ENCODE measurements around the gene CDH4. TPM values are rescaled to one million over a fixed set of nuclear protein-coding genes. Genes with fewer than 3 reads are reported as not detected.

CDH4 gene
- total and polyA plus RNA-seq, 2 of the 4 experiments (the other 2 are of a cell fraction) = 1.6 to 3.5 TPM

- Histone ChIP-seq H3K18ac (ENCODE audit: low read depth, low read length) (no peak overlapping the region), H2AK9ac (replicated peaks; ENCODE audit: low read depth, low read length, poor library complexity) (no peak overlapping the region), H3K27me3 (ENCODE audit: control insufficient read depth, insufficient read depth, low read length) (no peaks in the 10 kb centered on the region), H3K27ac (ENCODE audit: insufficient read depth, low read length) (no peak overlapping the region), H4K20me1 (ENCODE audit: insufficient read depth, low read length) (no peaks in the 10 kb centered on the region; the same call in 1 of the 2 replicates), H3K23ac (ENCODE audit: low read depth, low read length) (no peak overlapping the region), H2BK20ac (ENCODE audit: low read depth, low read length) (no peak overlapping the region), H4K91ac (ENCODE audit: insufficient read depth, low read depth, low read length) (no peak overlapping the region), H4K5ac (ENCODE audit: low read depth, low read length) (no peak overlapping the region), H3K4me1 (ENCODE audit: control insufficient read depth, insufficient read depth, low read length) (0 out of 2 replicates have a peak, but pooled peaks cover 2% of the 10 kb centered on the region), H3K79me1 (ENCODE audit: low read depth in 1 of 2, low read length in 2 of 2) (peaks cover 0 to 7% of the 10 kb centered on the region in 2 experiments; a peak in 1 of 4 replicates), H3K9ac (ENCODE audit: low read depth, low read length) (no peak overlapping the region), H2AK5ac (ENCODE audit: low read depth, low read length) (no peak overlapping the region), H3K4me2 (ENCODE audit: low read depth, low read length) (no peak overlapping the region), H3K9me3 (ENCODE audit: control insufficient read depth, insufficient read depth, low read length) (no peaks in the 10 kb centered on the region), H3K14ac (replicated peaks; ENCODE audit: low read depth, low read length) (0 out of 2 replicates have a peak overlapping the region, but pooled peaks have one; percentile 40), H2BK15ac (ENCODE audit: low read depth, low read length) (no peak overlapping the region), H3K56ac (ENCODE audit: extremely low read depth, insufficient read depth, low read length) (no peak overlapping the region), H3K4ac (ENCODE audit: low read depth, low read length) (no peak overlapping the region), H2AFZ (replicated peaks; ENCODE audit: low read length, poor library complexity) (peak overlapping the region; percentile 41), H3K36me3 (ENCODE audit: control insufficient read depth, insufficient read depth, low read length) (no peaks in the 10 kb centered on the region; the same call in 1 of the 2 replicates), H3K9me1 (ENCODE audit: insufficient read depth, low read length) (peaks cover 4% of the 10 kb centered on the region; the same call in 1 of the 2 replicates), H4K8ac (ENCODE audit: low read depth in 2 of 2, low read length in 2 of 2) (no peak overlapping the region), H3K4me3 (ENCODE audit: insufficient read depth, low read depth, low read length) (no peak overlapping the region), H2BK5ac (ENCODE audit: low read depth, low read length, poor library complexity, severe bottlenecking) (no peak overlapping the region), H2BK120ac (ENCODE audit: low read depth, low read length) (no peak overlapping the region)
- BruUV-seq (replicated peaks) = no TSS peak
- in situ Hi-C loops (cut with MboI; ENCODE audit: low sequenced_read_pairs) (no loop called here), dilution Hi-C loops (cut with HindIII; ENCODE audit: low sequenced_read_pairs, unreplicated experiment) (no loop called here), intact Hi-C loops (cut with micrococcal nuclease) (no loop called here)
- TF ChIP-seq POLR2A (IDR thresholded peaks at IDR 0.05; ENCODE audit: low read depth, low read length) (no peak), CEBPB (IDR thresholded peaks at IDR 0.05; ENCODE audit: low read depth, low read length) (peak; percentile 82), MAZ (IDR thresholded peaks at IDR 0.05; ENCODE audit: borderline replicate concordance, low read depth, low read length) (no peak), MAFK (IDR thresholded peaks at IDR 0.05; ENCODE audit: low read depth, low read length) (no peak), FOS (IDR thresholded peaks at IDR 0.05; ENCODE audit: low read depth, low read length) (no peak), CTCF (conservative IDR thresholded peaks at IDR 0.05; ENCODE audit: low read depth, low read length) (no peak), BHLHE40 (IDR thresholded peaks at IDR 0.05; ENCODE audit: low read depth, low read length) (no peak)
- ChIA-PET CTCF (no interaction called here), POLR2A (ENCODE audit: unreplicated experiment) (no interaction called here)
- ATAC-seq (ENCODE audit: low read depth) = no peak
- 90% methylated on average over 4 of the region's 13 CpGs; no CpG with 5 or more reads in 1 of the 2 experiments for WGBS, 2 experiments (ENCODE audit: extremely low coverage in 2 of 2, insufficient read length in 1 of 2)
- peak; percentile 34 for DNase-seq
These were observed 43.2 kb downstream of the CDH4 start for GRCh38 chr20:61295249-61295648.

All from IMR-90 (cell line).